ENCODE results near the gene ERC2. TPM values are rescaled to one million over a fixed set of nuclear protein-coding genes. Genes with fewer than 3 reads are reported as not detected.

Gene ERC2
- total and polyA plus RNA-seq, 2 of the 8 experiments (the other 6 are each of a cell fraction or from before 2014, with no cell fraction given): 16.4 to 22.8 TPM

DNA sequence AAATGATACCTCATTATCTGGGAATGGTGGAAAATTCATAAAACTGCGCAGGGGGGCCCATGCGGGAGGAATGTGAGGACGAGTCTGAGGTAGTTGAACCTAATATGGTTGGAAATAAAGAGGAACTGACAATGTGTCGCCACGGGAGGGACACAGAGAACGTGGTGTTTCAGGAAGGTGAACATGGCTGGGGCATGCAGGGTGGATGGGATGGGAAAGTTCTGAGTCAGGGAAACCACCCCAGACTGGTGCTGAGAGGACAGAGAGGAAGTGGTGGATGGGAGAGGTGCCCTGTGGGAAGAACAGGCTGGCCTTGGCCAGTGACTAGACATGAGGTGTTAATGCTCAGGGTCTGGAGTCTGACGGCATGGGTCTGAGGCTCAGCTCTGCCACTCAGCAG is 844.0 kb downstream of the ERC2 start:
- H3K4me2 ChIP-seq (ENCODE audit: insufficient read depth in 1 of 2, low read depth in 2 of 2, low read length in 2 of 2): no peak overlapping the region
- H3K4ac ChIP-seq (replicated peaks; ENCODE audit: insufficient read length, low read depth, low read length): no peak overlapping the region
- no peak overlapping the region for H3K23ac ChIP-seq (ENCODE audit: insufficient read length)
- ChIA-PET CTCF (ENCODE audit: partially characterized antibody) (interaction anchor here (1.2 to 11.5 kb wide), 2 partner anchors 7 to 15 kb away, joined by 3 to 66 read pairs; no protein-coding TSS in a partner anchor), POLR2A (ENCODE audit: partially characterized antibody) (no interaction called here)
- H3K36me3 ChIP-seq (ENCODE audit: control insufficient read depth in 2 of 4, insufficient read depth in 4 of 4, low read length in 3 of 4): no peaks in the 10 kb centered on the region
- peaks cover 0 to 5% (median 4%) of the 10 kb centered on the region in 4 experiments; a peak in 3 of 7 replicates for H3K4me1 ChIP-seq (replicated peaks in 1 of 4; ENCODE audit: control insufficient read depth in 3 of 4, insufficient read depth in 4 of 4, low read length in 3 of 4)
- H3K9me3 ChIP-seq (ENCODE audit: insufficient read depth in 2 of 2, low read depth in 1 of 2, low read length in 1 of 2): no peaks in the 10 kb centered on the region
- no peak overlapping the region for H2AFZ ChIP-seq (ENCODE audit: low read length)
- no peak overlapping the region for H3K4me3 ChIP-seq (ENCODE audit: extremely low read depth in 1 of 4, insufficient read depth in 2 of 4, low read depth in 3 of 4, low read length in 4 of 4)
- H3K9ac ChIP-seq (replicated peaks in 1 of 4; ENCODE audit: extremely low read depth in 1 of 4, low read depth in 3 of 4, low read length in 3 of 4): no peak overlapping the region
- no peak for FAIRE-seq
- no peak overlapping the region for H2BK120ac ChIP-seq (replicated peaks; ENCODE audit: low read depth, low read length)
- H3K18ac ChIP-seq (ENCODE audit: extremely low read depth, low read length): no peak overlapping the region
- peak overlapping the region; percentile 85; the same call in 1 of the 2 replicates for H2BK15ac ChIP-seq (ENCODE audit: low read length)
- no peaks in the 10 kb centered on the region for H3K79me2 ChIP-seq (ENCODE audit: control insufficient read depth in 1 of 2, insufficient read depth in 2 of 2, low read length in 2 of 2)
- no peak overlapping the region for H3K27ac ChIP-seq (ENCODE audit: low read depth, low read length)
- H4K20me1 ChIP-seq (replicated peaks in 1 of 2; ENCODE audit: control insufficient read depth in 1 of 2, insufficient read depth in 2 of 2, low read length in 2 of 2): no peaks in the 10 kb centered on the region
- H4K5ac ChIP-seq (ENCODE audit: insufficient read length, low read depth, low read length): no peak overlapping the region
- H3K23me2 ChIP-seq (ENCODE audit: low read depth, low read length): no peaks in the 10 kb centered on the region
- no peak overlapping the region; the same call in 1 of the 2 replicates for H2BK5ac ChIP-seq (ENCODE audit: low read depth, low read length)
- no peak overlapping the region for H4K8ac ChIP-seq (ENCODE audit: extremely low read depth, insufficient read depth, low read length)
- no peak overlapping the region; the same call in 1 of the 2 replicates for H2AK5ac ChIP-seq (ENCODE audit: low read depth, low read length)
- no peak overlapping the region for H3K14ac ChIP-seq (ENCODE audit: insufficient read length)
- H4K91ac ChIP-seq (replicated peaks; ENCODE audit: insufficient read length, low read length): no peak overlapping the region
- H2BK12ac ChIP-seq (ENCODE audit: low read depth, low read length): 0 out of 2 replicates have a peak overlapping the region, but pooled peaks have one; percentile 28
- no peaks in the 10 kb centered on the region for H3K27me3 ChIP-seq (replicated peaks in 1 of 4; ENCODE audit: control insufficient read depth in 3 of 4, extremely low read depth in 1 of 4, insufficient read depth in 3 of 4, low read length in 3 of 4)
- no peak overlapping the region for H3K56ac ChIP-seq (replicated peaks; ENCODE audit: insufficient read length, low read depth, low read length)
- WGBS, 2 experiments (ENCODE audit: extremely low coverage in 1 of 2, insufficient coverage in 1 of 2, insufficient read length in 1 of 2, insufficient replicate concordance in 2 of 2, low coverage in 1 of 2, low lambda C conversion rate in 2 of 2, missing lambda C conversion rate in 1 of 2): 97% methylated on average over 7 of the region's 7 CpGs; no CpG with 5 or more reads in 1 of the 2 experiments
- H3K79me1 ChIP-seq (ENCODE audit: low read depth, low read length): no peaks in the 10 kb centered on the region
- DNase-seq (ENCODE audit: low read depth in 1 of 2, low spot score in 2 of 2): no peak
- 0 out of 2 replicates have a peak overlapping the region, but pooled peaks have one; percentile 37 for H2BK20ac ChIP-seq (ENCODE audit: low read length)
- TF ChIP-seq TAF1 (IDR thresholded peaks at IDR 0.05; ENCODE audit: low read depth, low read length): no peak
- TF ChIP-seq EP300 (IDR thresholded peaks at IDR 0.05; ENCODE audit: borderline replicate concordance in 1 of 2, low read depth in 2 of 2, low read length in 2 of 2): no peak
- TF ChIP-seq FOSL1 (IDR thresholded peaks at IDR 0.05; ENCODE audit: insufficient read depth, low read depth, low read length): no peak
- TF ChIP-seq POLR2AphosphoS5 (IDR thresholded peaks at IDR 0.05; ENCODE audit: low read depth, low read length): no peak
- TF ChIP-seq MAX (IDR thresholded peaks at IDR 0.05): no peak
- TF ChIP-seq NRF1 (IDR thresholded peaks at IDR 0.05; ENCODE audit: low read depth, low read length): no peak
- TF ChIP-seq SP1 (IDR thresholded peaks at IDR 0.05; ENCODE audit: low read depth, low read length): no peak
- TF ChIP-seq BRCA1 (IDR thresholded peaks at IDR 0.05; ENCODE audit: low read depth, low read length): no peak
- no peak for TF ChIP-seq CEBPB (IDR thresholded peaks at IDR 0.05; ENCODE audit: low read depth, low read length)
- no peak for TF ChIP-seq RAD21 (IDR thresholded peaks at IDR 0.05 in 1 of 2, conservative IDR thresholded peaks at IDR 0.05 in 1 of 2; ENCODE audit: low read depth in 2 of 2, low read length in 2 of 2)
- no peak for TF ChIP-seq ZNF274 (IDR thresholded peaks at IDR 0.05; ENCODE audit: borderline replicate concordance, extremely low read depth, low read length)
- TF ChIP-seq EGR1 (IDR thresholded peaks at IDR 0.05; ENCODE audit: borderline replicate concordance, low read depth, low read length): no peak
- TF ChIP-seq SP2 (IDR thresholded peaks at IDR 0.05; ENCODE audit: low read length): no peak
- no peak for TF ChIP-seq SIX5 (IDR thresholded peaks at IDR 0.05; ENCODE audit: low read depth, low read length)
- no peak for TF ChIP-seq ASH2L (IDR thresholded peaks at IDR 0.05; ENCODE audit: low read length)

Data from H1 (cell line).